Measurements from ENCODE around the gene EPC1. TPM values are rescaled to one million over a fixed set of nuclear protein-coding genes. Genes with fewer than 3 reads are reported as not detected.
"Not testable (repeated sequence)": the region's sequence is repeated elsewhere in the genome, so short reads cannot be mapped to it uniquely, and the experiment has no call there.

The EPC1 gene
- total RNA-seq, 2 experiments from 2014 or later, result 27.1 to 27.3 TPM

GRCh38 chr10:32229788-32230187 is 117.2 kb downstream of the EPC1 start:
- H3K9me3 Mint-ChIP-seq; POLR2A ChIA-PET; H3K27ac Mint-ChIP-seq; intact Hi-C loops (cut with micrococcal nuclease); CTCF ChIA-PET; H3K27me3 Mint-ChIP-seq; H3K4me1 Mint-ChIP-seq (ENCODE audit: low read depth); H3K36me3 Mint-ChIP-seq; H3K4me3 Mint-ChIP-seq; DNase-seq: not testable (repeated sequence)

GRCh38 chr10:32229170-32229569 is 117.8 kb downstream of the EPC1 start:
- H3K27me3 Mint-ChIP-seq, result no peaks in the 10 kb centered on the region
- H3K4me3 Mint-ChIP-seq, result no peak overlapping the region
- peaks cover 4% of the 10 kb centered on the region for H3K9me3 Mint-ChIP-seq
- POLR2A ChIA-PET, result no interaction called here
- no peaks in the 10 kb centered on the region for H3K36me3 Mint-ChIP-seq
- intact Hi-C loops (cut with micrococcal nuclease), result no loop called here
- H3K27ac Mint-ChIP-seq, result no peak overlapping the region
- DNase-seq, result no peak
- H3K4me1 Mint-ChIP-seq (ENCODE audit: low read depth), result no peaks in the 10 kb centered on the region
- CTCF ChIA-PET, result no interaction called here

GRCh38 chr10:32227802-32228201 is 119.2 kb downstream of the EPC1 start:
- CTCF ChIA-PET, result no interaction called here
- intact Hi-C loops (cut with micrococcal nuclease), result no loop called here
- POLR2A ChIA-PET, result no interaction called here
- no peak for DNase-seq
- Mint-ChIP-seq H3K9me3 (peaks cover 5% of the 10 kb centered on the region), H3K27me3 (no peaks in the 10 kb centered on the region), H3K36me3 (no peaks in the 10 kb centered on the region), H3K4me3 (no peak overlapping the region), H3K27ac (no peak overlapping the region), H3K4me1 (ENCODE audit: low read depth) (no peaks in the 10 kb centered on the region)

- no peaks in the 10 kb centered on the region for H3K4me1 Mint-ChIP-seq (ENCODE audit: low read depth)
- ChIA-PET POLR2A (interaction anchor here (0.7 kb wide), 1 partner anchor 1084 kb away, joined by 6 read pairs; no protein-coding TSS in a partner anchor), CTCF (no interaction called here)
- DNase-seq, result no peak
- no peaks in the 10 kb centered on the region for H3K27me3 Mint-ChIP-seq
- H3K9me3 Mint-ChIP-seq, result peaks cover 11% of the 10 kb centered on the region
- no peaks in the 10 kb centered on the region for H3K36me3 Mint-ChIP-seq
- no peak overlapping the region for H3K4me3 Mint-ChIP-seq
- intact Hi-C loops (cut with micrococcal nuclease), result no loop called here
- H3K27ac Mint-ChIP-seq, result no peak overlapping the region
These were observed 120.3 kb downstream of the EPC1 start for GRCh38 chr10:32226624-32227023.

- intact Hi-C loops (cut with micrococcal nuclease), result no loop called here
- no peaks in the 10 kb centered on the region for H3K4me1 Mint-ChIP-seq (ENCODE audit: low read depth)
- no peaks in the 10 kb centered on the region for H3K27me3 Mint-ChIP-seq
- ChIA-PET POLR2A (no interaction called here), CTCF (no interaction called here)
- H3K4me3 Mint-ChIP-seq, result no peak overlapping the region
- DNase-seq, result no peak
- H3K9me3 Mint-ChIP-seq, result peaks cover 11% of the 10 kb centered on the region
- no peaks in the 10 kb centered on the region for H3K36me3 Mint-ChIP-seq
- H3K27ac Mint-ChIP-seq, result no peak overlapping the region
These were observed 121.0 kb downstream of the EPC1 start for GRCh38 chr10:32225976-32226375.

GRCh38 chr10:32222376-32222775 is 124.6 kb downstream of the EPC1 start:
- intact Hi-C loops (cut with micrococcal nuclease); H3K27ac Mint-ChIP-seq; H3K4me3 Mint-ChIP-seq; DNase-seq; H3K36me3 Mint-ChIP-seq; H3K27me3 Mint-ChIP-seq; H3K4me1 Mint-ChIP-seq (ENCODE audit: low read depth); POLR2A ChIA-PET: not testable (repeated sequence)
- peaks cover 31% of the 10 kb centered on the region for H3K9me3 Mint-ChIP-seq
- CTCF ChIA-PET, result interaction anchor here (0.7 to 0.8 kb wide), 2 partner anchors 8 to 147 kb away, joined by 3 to 4 read pairs; no protein-coding TSS in a partner anchor

- H3K27ac Mint-ChIP-seq; H3K27me3 Mint-ChIP-seq; H3K36me3 Mint-ChIP-seq; intact Hi-C loops (cut with micrococcal nuclease); POLR2A ChIA-PET; CTCF ChIA-PET; H3K4me1 Mint-ChIP-seq (ENCODE audit: low read depth); H3K4me3 Mint-ChIP-seq; DNase-seq: not testable (repeated sequence)
- peaks cover 31% of the 10 kb centered on the region for H3K9me3 Mint-ChIP-seq
These were observed 127.8 kb downstream of the EPC1 start for GRCh38 chr10:32219156-32219555.

- H3K27ac Mint-ChIP-seq; H3K4me1 Mint-ChIP-seq (ENCODE audit: low read depth); CTCF ChIA-PET; H3K4me3 Mint-ChIP-seq; POLR2A ChIA-PET; H3K36me3 Mint-ChIP-seq; H3K27me3 Mint-ChIP-seq; DNase-seq; intact Hi-C loops (cut with micrococcal nuclease): not testable (repeated sequence)
- H3K9me3 Mint-ChIP-seq, result peaks cover 31% of the 10 kb centered on the region
These were observed 128.5 kb downstream of the EPC1 start for GRCh38 chr10:32218206-32219044.

Other genes with a start within 250 kb of the EPC1 start
- gene CCDC7, start 99.0 kb upstream of the EPC1 start, total RNA-seq, result 10 to 100 TPM in 1 of 2 experiments, 1 to 10 TPM in 1; 8.6 to 11.6 TPM

Measured in activated CD4-positive, alpha-beta memory T cell treated with anti-CD3 and anti-CD28 coated beads for 36 hours (primary cell).